Peyer's patch (tissue), 4 donors: ENCODE data around the gene KRT7. TPM values are rescaled to one million over a fixed set of nuclear protein-coding genes. Genes with fewer than 3 reads are reported as not detected.

Experiments
- DNase-seq, 3 donors: peaks; one replicate each; pipeline ENCODE4 v3.0.0-alpha.2; 2017 to 2019
- H3K27ac ChIP-seq, 4 donors: fragments of 200-600 bp; sonication (generic); one replicate each; pipeline ENCODE4 v1.5.1; 2016 to 2019
- H3K27me3 ChIP-seq, 2 donors: fragments of 200-600 bp; sonication (generic); one replicate each; pipeline ENCODE4 v1.5.1; 2019
- H3K36me3 ChIP-seq, 3 donors: fragments of 200-600 bp; sonication (generic); one replicate each; pipeline ENCODE4 v1.5.1; 2016 to 2019
- H3K4me1 ChIP-seq, 4 donors: fragments of 200-600 bp; sonication (generic); one replicate each; pipeline ENCODE4 v1.5.1; 2016 to 2019
- H3K4me3 ChIP-seq, 4 donors: fragments of 200-600 bp; sonication (generic); 1 replicate in 3 of 4; 2 replicates in 1 of 4; pipeline ENCODE4 v1.5.1; 2016 to 2019; ENCODE audit warnings: mild to moderate bottlenecking in 1 of 4
- H3K9me3 ChIP-seq, 4 donors: fragments of 200-600 bp; sonication (generic); one replicate each; pipeline ENCODE4 v1.5.1; 2016 to 2019; ENCODE audit warnings: mild to moderate bottlenecking in 1 of 4
- POLR2A ChIP-seq, 2 donors: fragments of 450-650 bp; IDR thresholded peaks; one replicate each; pipeline ENCODE4 v1.5.1; 2017; ENCODE audit warnings: antibody characterized with exemption in 2 of 2, mild to moderate bottlenecking in 2 of 2, moderate library complexity in 2 of 2
- total RNA-seq, 4 donors: library from RNA; depleted of rRNA; stranded (reverse); fragments of >200 nt; gene quantifications; one replicate each; pipeline ENCODE4 v1.1.0, GENCODE V29; 2016
- TF ChIP-seq, protein P1 (sequence below), 6 experiments: fragments of 450-650 bp in 4 of 6; fragments of 200-600 bp in 2 of 6; sonication (generic) in 1 of 6; IDR thresholded peaks; one replicate each; pipeline ENCODE4 v1.5.1; 2017 to 2019; ENCODE audit warnings: antibody characterized with exemption in 6 of 6, mild to moderate bottlenecking in 3 of 6, moderate library complexity in 1 of 6

The KRT7 gene
- total RNA-seq, 4 donors from 2014 or later: 0.67 to 1.2 TPM; not detected in 2

DNA sequence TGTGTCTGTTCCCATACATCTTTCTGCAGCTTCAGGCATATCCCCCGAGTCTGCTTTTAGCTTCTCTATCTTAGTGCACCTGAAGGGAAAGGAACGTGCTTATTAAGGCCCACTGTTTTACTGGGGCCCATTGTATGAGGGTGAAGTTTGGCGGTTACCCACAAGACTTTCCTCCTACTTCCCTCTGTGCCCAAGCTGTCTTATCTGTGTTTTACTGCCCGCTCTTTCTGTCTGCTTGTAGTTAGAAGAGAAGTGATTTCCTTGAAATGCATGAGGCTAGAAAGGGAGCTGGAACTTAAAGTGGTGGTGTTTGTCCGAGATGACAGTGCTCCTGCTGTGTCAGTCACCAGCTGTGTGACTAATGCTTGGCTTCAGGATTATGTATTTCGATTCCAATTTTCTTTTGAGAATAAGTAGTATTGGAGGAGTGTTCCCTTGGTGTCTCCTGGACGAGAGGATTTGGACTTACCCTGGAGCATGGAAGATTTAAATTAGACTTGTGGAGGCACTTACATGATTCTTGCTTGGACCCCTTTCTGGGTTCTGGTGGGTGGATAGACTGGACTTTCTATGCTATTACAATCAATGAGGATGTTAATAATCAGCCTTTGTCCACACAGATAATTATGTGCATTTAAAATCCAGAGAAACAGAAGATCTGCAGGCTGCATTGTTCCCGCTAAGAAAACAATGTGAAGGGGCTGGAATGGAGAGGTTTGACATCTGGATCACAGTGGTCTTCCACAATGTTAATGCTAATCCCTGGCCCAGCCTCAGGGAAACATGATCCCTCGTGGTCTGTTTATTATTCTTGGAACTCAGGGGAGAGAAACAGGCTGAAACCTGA, 27.5 kb downstream of the KRT7 start:
- no peak for TF ChIP-seq POLR2A (IDR thresholded peaks at IDR 0.05)
- TF ChIP-seq, protein P1, sequence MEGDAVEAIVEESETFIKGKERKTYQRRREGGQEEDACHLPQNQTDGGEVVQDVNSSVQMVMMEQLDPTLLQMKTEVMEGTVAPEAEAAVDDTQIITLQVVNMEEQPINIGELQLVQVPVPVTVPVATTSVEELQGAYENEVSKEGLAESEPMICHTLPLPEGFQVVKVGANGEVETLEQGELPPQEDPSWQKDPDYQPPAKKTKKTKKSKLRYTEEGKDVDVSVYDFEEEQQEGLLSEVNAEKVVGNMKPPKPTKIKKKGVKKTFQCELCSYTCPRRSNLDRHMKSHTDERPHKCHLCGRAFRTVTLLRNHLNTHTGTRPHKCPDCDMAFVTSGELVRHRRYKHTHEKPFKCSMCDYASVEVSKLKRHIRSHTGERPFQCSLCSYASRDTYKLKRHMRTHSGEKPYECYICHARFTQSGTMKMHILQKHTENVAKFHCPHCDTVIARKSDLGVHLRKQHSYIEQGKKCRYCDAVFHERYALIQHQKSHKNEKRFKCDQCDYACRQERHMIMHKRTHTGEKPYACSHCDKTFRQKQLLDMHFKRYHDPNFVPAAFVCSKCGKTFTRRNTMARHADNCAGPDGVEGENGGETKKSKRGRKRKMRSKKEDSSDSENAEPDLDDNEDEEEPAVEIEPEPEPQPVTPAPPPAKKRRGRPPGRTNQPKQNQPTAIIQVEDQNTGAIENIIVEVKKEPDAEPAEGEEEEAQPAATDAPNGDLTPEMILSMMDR (IDR thresholded peaks at IDR 0.05): no peak
- peaks cover 0 to 7% (median 0%) of the 10 kb centered on the region in 4 donors for H3K9me3 ChIP-seq
- peaks cover 0 to 7% (median 1%) of the 10 kb centered on the region in 4 donors for H3K4me1 ChIP-seq
- no peak overlapping the region for H3K4me3 ChIP-seq
- H3K27me3 ChIP-seq: peaks cover 0 to 16% of the 10 kb centered on the region in 2 donors
- no peaks in the 10 kb centered on the region for H3K36me3 ChIP-seq
- DNase-seq: no peak
- no peak overlapping the region for H3K27ac ChIP-seq

DNA sequence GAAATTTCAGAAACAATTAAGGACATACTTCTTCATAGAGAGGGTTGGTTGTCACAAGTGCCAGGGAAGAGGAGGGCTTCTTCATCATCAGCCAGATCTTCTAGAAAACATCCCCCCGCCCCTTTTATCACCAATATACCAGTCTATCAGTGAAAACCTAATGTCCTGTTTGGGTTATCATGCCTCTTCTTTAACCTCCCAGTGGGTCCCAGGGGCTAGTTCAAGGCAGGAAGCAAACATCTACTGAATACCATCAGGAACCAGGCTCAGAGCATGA, 28.1 kb downstream of the KRT7 start:
- peaks cover 0 to 7% (median 0%) of the 10 kb centered on the region in 4 donors for H3K9me3 ChIP-seq
- DNase-seq: no peak
- no peaks in the 10 kb centered on the region for H3K36me3 ChIP-seq
- peaks cover 0 to 7% (median 1%) of the 10 kb centered on the region in 4 donors for H3K4me1 ChIP-seq
- H3K27me3 ChIP-seq: peaks cover 0 to 16% of the 10 kb centered on the region in 2 donors
- no peak for TF ChIP-seq POLR2A (IDR thresholded peaks at IDR 0.05)
- TF ChIP-seq, protein P1 (IDR thresholded peaks at IDR 0.05): no peak
- no peak overlapping the region for H3K27ac ChIP-seq
- no peak overlapping the region for H3K4me3 ChIP-seq

DNA sequence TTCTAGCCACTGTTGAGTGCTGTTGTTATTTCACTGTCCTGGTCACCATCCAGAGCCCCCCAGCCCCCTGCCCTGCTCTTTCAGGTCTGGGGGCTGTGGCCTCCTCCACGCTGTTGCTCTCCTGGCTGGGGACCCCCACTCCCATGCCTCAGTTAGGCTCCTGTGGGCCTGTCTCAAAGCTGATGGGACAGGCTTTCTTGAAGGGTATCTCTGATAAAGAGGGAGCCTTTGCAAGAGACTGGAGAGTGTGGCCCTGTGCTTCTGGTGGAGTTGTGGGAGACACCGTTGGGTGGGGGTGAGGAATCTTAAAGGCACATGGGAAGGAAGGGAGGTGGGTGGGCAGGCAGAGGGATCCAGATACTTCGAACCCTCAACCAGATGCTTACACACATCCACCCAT, 29.2 kb downstream of the KRT7 start:
- Histone ChIP-seq H3K4me3 (no peak overlapping the region), H3K27ac (no peak overlapping the region), H3K27me3 (peaks cover 0 to 12% of the 10 kb centered on the region in 2 donors), H3K36me3 (no peaks in the 10 kb centered on the region), H3K9me3 (peaks cover 0 to 7% (median 0%) of the 10 kb centered on the region in 4 donors), H3K4me1 (peaks cover 0 to 7% (median 1%) of the 10 kb centered on the region in 4 donors)
- TF ChIP-seq, protein P1 (IDR thresholded peaks at IDR 0.05): no peak
- no peak for TF ChIP-seq POLR2A (IDR thresholded peaks at IDR 0.05)
- DNase-seq: no peak

DNA sequence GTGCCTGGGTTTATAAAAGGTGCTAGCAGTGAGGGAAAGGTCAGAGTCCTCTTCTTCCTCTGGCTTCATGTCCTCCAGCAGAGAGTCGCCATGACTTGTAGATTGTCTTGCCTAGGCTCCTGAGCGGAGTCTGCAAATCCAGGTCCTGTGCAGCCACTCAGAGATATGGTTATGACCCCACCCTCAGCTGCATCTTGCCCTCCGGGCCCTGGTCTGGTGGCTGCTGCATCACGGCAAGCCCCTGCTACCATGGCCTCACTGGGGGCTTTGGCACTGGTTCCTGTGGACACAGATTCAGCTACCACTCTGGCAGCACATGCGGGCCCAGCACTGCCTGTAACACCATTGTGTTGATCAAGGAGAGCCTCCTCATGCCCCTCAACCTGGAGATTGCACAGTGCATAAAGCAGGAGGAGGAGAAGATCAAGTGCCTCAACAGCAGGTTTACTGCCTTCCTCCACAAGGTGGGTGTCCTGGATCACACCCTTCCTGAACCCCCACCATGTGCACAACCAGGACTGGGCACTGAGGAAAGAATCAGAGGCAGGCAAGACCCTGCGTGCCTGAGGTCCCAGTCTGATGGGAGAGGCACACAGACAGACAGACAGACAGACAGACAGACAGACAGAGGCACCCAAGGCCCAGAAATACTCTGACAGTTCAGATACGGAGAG, 30.9 kb downstream of the KRT7 start:
- H3K9me3 ChIP-seq: peaks cover 0 to 7% (median 0%) of the 10 kb centered on the region in 4 donors
- no peaks in the 10 kb centered on the region for H3K36me3 ChIP-seq
- no peaks in the 10 kb centered on the region for H3K4me1 ChIP-seq
- peaks cover 0 to 2% of the 10 kb centered on the region in 2 donors for H3K27me3 ChIP-seq
- no peak overlapping the region for H3K27ac ChIP-seq
- DNase-seq: no peak
- H3K4me3 ChIP-seq: no peak overlapping the region
- TF ChIP-seq, protein P1 (IDR thresholded peaks at IDR 0.05): no peak
- TF ChIP-seq POLR2A (IDR thresholded peaks at IDR 0.05): no peak

DNA sequence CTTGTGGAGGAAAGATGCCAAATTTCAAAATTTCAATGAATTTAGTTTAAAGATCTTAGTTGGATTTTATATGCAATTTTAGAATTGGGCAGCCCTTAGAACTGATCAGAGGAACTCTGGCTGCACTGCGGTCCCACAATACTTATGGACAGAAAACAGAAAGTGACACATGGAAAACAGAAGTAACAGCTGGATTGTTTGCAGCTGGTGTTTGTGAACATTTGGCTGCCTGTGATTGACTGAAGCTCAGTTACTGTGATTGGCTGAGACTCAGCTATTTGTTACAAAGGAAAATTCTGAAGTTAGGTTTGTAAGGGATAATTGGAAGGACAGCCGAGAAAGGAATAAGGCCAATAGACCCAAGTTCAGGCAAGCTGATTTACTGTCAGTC, 31.4 kb downstream of the KRT7 start:
- Histone ChIP-seq H3K27me3 (no peaks in the 10 kb centered on the region), H3K9me3 (peaks cover 0 to 7% (median 0%) of the 10 kb centered on the region in 4 donors), H3K4me3 (no peak overlapping the region), H3K4me1 (no peaks in the 10 kb centered on the region), H3K36me3 (no peaks in the 10 kb centered on the region), H3K27ac (no peak overlapping the region)
- no peak for DNase-seq
- TF ChIP-seq, protein P1 (IDR thresholded peaks at IDR 0.05): no peak
- no peak for TF ChIP-seq POLR2A (IDR thresholded peaks at IDR 0.05)
